GM13976 (cell line): Measurements from ENCODE around the gene CAMK2A.

Experiments used
- DNase-seq: peaks from one replicate; pipeline ENCODE4 v3.0.0; 2012; ENCODE audit warnings: low spot score
- CTCF ChIP-seq: IDR thresholded peaks from 2 replicates; pipeline ENCODE4 v1.5.1; 2012; ENCODE audit warnings: borderline replicate concordance, mild to moderate bottlenecking; ENCODE audit not compliant: insufficient read depth; ENCODE audit errors: extremely low read depth, missing control alignments, control extremely low read depth
- in situ Hi-C: fragments of 300-500 bp; cut with MboI; formaldehyde crosslinking; loops from one replicate; pipeline ENCODE4 v1.12.0; 2022; ENCODE audit warnings: low sequenced_read_pairs, mixed read lengths, inconsistent platforms; ENCODE audit not compliant: unreplicated experiment

The CAMK2A gene

GRCh38 chr5:150301901-150302300 lies 12.3 kb upstream of the CAMK2A start:
- in situ Hi-C loops = no loop called here
- no peak for TF ChIP-seq CTCF
- DNase-seq = no peak

GRCh38 chr5:150301170-150301505 lies 11.6 kb upstream of the CAMK2A start:
- in situ Hi-C loops = no loop called here
- DNase-seq = no peak
- TF ChIP-seq CTCF = no peak

GRCh38 chr5:150300496-150301169 lies 11.1 kb upstream of the CAMK2A start:
- in situ Hi-C loops = no loop called here
- no peak for TF ChIP-seq CTCF

GRCh38 chr5:150299571-150300327 lies 10.2 kb upstream of the CAMK2A start:
- TF ChIP-seq CTCF = no peak
- DNase-seq = no peak
- in situ Hi-C loops = no loop called here

More at GRCh38 chr5:150300496-150301169, 11.1 kb upstream of the CAMK2A start:
- no peak for DNase-seq

GRCh38 chr5:150298701-150299451 lies 9.3 kb upstream of the CAMK2A start:
- TF ChIP-seq CTCF = no peak
- in situ Hi-C loops = no loop called here
- DNase-seq = no peak

- TF ChIP-seq CTCF = no peak
- in situ Hi-C loops = no loop called here
- DNase-seq = no peak
These were observed 8.5 kb upstream of the CAMK2A start for GRCh38 chr5:150297934-150298595.
